Parathyroid adenoma (tissue), 2 donors: ENCODE measurements around the gene VSTM2A.

ENCODE experiments used
- H2AFZ ChIP-seq: fragments of 300-600 bp; sonication (generic); one replicate; pipeline ENCODE4 v1.7.0; 2017; ENCODE audit warnings: antibody characterized with exemption, mild to moderate bottlenecking
- H3K27ac ChIP-seq: fragments of 300-600 bp; sonication (generic); one replicate; pipeline ENCODE4 v1.7.0; 2017
- H3K27me3 ChIP-seq: fragments of 300-600 bp; sonication (generic); one replicate; pipeline ENCODE4 v1.7.0; 2017; ENCODE audit warnings: low read length; ENCODE audit not compliant: control insufficient read depth, insufficient read depth
- H3K36me3 ChIP-seq: fragments of 300-600 bp; sonication (generic); one replicate; pipeline ENCODE4 v1.7.0; 2017; ENCODE audit warnings: low read length; ENCODE audit not compliant: control insufficient read depth, insufficient read depth
- H3K4me1 ChIP-seq: fragments of 300-600 bp; sonication (generic); one replicate; pipeline ENCODE4 v1.7.0; 2017; ENCODE audit warnings: control low read depth
- H3K4me2 ChIP-seq: fragments of 300-600 bp; sonication (generic); one replicate; pipeline ENCODE4 v1.7.0; 2017; ENCODE audit warnings: low read length
- H3K4me3 ChIP-seq: fragments of 300-600 bp; sonication (generic); one replicate; pipeline ENCODE4 v1.7.0; 2017; ENCODE audit warnings: low read depth, low read length
- H3K79me2 ChIP-seq: fragments of 300-600 bp; sonication (generic); one replicate; pipeline ENCODE4 v1.7.0; 2017; ENCODE audit warnings: control low read depth
- H3K9ac ChIP-seq: fragments of 300-600 bp; sonication (generic); one replicate; pipeline ENCODE4 v1.7.0; 2017; ENCODE audit warnings: mild to moderate bottlenecking
- H3K9me3 ChIP-seq: fragments of 300-600 bp; sonication (generic); one replicate; pipeline ENCODE4 v1.7.0; 2017; ENCODE audit warnings: low read length; ENCODE audit not compliant: control insufficient read depth
- TF ChIP-seq, protein P1 (sequence below): fragments of 300-600 bp; sonication (generic); IDR thresholded peaks from one replicate; pipeline ENCODE4 v1.7.0; 2017; ENCODE audit warnings: antibody characterized with exemption, mild to moderate bottlenecking
- donor health status: primary hyperparathyroidism.

VSTM2A gene

DNA sequence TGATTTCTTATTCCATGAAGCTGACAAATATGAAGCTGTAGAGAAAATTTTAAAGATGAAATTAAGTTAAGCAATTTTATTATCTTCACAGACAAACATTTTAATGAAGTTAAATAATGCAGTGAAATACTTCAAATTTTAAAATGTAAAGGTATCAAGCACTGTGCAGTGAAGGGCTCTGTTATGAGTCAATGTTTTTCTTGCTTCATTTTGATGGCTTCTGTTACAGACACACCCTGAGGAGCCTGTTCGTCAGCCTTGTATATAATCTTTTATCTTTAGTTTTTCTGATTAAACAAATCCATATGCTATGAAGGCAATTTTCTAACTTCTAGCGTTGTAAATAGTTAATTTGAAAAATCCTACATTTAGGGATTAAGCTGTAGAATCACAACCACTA, 18.5 kb downstream of the VSTM2A start:
- Histone ChIP-seq H3K4me3 (no peak overlapping the region), H3K27me3 (peaks cover 3% of the 10 kb centered on the region), H3K79me2 (no peaks in the 10 kb centered on the region), H2AFZ (no peak overlapping the region), H3K27ac (no peak overlapping the region), H3K9me3 (no peaks in the 10 kb centered on the region), H3K4me2 (no peak overlapping the region), H3K36me3 (no peaks in the 10 kb centered on the region), H3K4me1 (no peaks in the 10 kb centered on the region), H3K9ac (no peak overlapping the region)
- TF ChIP-seq, protein P1, sequence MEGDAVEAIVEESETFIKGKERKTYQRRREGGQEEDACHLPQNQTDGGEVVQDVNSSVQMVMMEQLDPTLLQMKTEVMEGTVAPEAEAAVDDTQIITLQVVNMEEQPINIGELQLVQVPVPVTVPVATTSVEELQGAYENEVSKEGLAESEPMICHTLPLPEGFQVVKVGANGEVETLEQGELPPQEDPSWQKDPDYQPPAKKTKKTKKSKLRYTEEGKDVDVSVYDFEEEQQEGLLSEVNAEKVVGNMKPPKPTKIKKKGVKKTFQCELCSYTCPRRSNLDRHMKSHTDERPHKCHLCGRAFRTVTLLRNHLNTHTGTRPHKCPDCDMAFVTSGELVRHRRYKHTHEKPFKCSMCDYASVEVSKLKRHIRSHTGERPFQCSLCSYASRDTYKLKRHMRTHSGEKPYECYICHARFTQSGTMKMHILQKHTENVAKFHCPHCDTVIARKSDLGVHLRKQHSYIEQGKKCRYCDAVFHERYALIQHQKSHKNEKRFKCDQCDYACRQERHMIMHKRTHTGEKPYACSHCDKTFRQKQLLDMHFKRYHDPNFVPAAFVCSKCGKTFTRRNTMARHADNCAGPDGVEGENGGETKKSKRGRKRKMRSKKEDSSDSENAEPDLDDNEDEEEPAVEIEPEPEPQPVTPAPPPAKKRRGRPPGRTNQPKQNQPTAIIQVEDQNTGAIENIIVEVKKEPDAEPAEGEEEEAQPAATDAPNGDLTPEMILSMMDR, result no peak

DNA sequence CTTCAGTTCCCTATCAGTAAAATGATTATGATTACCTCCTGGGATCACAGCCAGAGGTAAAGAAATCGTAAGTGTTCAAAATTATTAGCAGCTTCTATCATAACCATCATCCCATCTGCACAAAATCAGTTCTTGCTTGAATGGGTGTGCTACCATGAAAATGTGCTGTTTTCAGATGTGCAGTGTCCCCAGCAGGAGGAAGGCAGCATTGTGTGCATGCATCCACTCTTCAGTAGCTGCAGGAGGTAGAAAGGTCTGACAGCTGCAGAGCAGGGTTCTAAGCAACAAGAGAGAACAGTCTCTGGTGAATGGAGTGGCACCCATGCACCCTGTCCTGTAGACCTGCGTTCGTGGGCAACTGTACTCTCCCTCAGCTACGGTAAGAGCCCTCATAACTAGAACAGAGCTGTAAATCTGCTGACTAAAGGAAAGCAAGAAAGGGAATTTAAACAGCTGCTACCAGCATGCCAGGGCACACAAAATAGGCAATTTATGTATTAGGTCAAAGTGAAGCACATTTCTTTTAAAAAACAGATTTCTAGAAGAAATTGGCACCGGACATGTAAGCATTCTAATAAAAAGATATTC, 21.2 kb downstream of the VSTM2A start:
- Histone ChIP-seq H3K27me3 (peaks cover 3% of the 10 kb centered on the region), H3K9ac (no peak overlapping the region), H3K36me3 (no peaks in the 10 kb centered on the region), H3K4me1 (no peaks in the 10 kb centered on the region), H3K27ac (no peak overlapping the region), H2AFZ (no peak overlapping the region), H3K9me3 (no peaks in the 10 kb centered on the region), H3K4me2 (no peak overlapping the region), H3K4me3 (no peak overlapping the region), H3K79me2 (no peaks in the 10 kb centered on the region)
- TF ChIP-seq, protein P1, result no peak

DNA sequence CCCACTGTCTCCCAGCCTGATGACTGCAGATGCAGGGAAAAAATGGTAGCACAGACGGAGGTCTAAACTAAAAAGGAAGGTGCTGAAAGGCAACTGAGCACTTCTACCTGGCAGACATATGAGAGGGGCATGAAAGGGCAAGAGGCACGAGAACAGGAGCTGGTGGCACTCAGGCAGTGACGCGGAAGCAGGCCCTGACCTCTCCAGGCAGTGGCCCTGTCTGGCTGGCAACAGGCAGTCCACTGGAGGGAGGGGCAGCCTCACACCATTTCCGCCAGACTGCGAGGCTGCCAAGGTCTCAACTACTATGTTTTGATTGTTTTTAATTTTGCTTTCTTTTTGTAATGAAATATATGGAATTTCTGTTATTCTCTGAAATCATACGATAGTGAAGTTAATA, 23.3 kb downstream of the VSTM2A start:
- no peak overlapping the region for H3K27ac ChIP-seq
- H3K9ac ChIP-seq, result no peak overlapping the region
- no peak overlapping the region for H2AFZ ChIP-seq
- H3K36me3 ChIP-seq, result no peaks in the 10 kb centered on the region
- no peak overlapping the region for H3K4me2 ChIP-seq
- H3K27me3 ChIP-seq, result peaks cover 3% of the 10 kb centered on the region
- TF ChIP-seq, protein P1, result no peak
- H3K4me1 ChIP-seq, result no peaks in the 10 kb centered on the region
- no peak overlapping the region for H3K4me3 ChIP-seq
- H3K79me2 ChIP-seq, result no peaks in the 10 kb centered on the region
- no peaks in the 10 kb centered on the region for H3K9me3 ChIP-seq

DNA sequence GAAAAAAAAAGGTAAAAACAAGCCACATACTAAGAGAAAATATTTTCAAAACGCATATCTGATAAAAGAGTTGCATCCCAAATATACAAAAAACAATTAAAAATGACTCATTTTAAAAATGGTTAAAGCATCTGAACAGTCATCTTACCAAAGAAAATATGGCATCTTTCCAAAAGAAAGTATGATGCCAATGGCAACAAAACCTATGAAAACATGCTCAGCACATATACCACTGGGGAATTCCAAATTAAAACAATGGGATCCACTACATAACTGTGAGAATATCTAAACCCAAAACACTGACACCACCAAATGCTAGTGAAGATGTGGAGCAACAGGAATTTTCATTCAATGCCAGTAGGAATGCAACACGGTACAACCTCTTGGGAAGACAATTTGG, 39.3 kb downstream of the VSTM2A start:
- TF ChIP-seq, protein P1, result no peak
- H3K79me2 ChIP-seq, result no peaks in the 10 kb centered on the region
- no peak overlapping the region for H3K4me2 ChIP-seq
- H3K27me3 ChIP-seq, result no peaks in the 10 kb centered on the region
- H3K4me3 ChIP-seq, result no peak overlapping the region
- no peak overlapping the region for H2AFZ ChIP-seq
- no peaks in the 10 kb centered on the region for H3K36me3 ChIP-seq
- H3K27ac ChIP-seq, result no peak overlapping the region
- H3K9ac ChIP-seq, result no peak overlapping the region
- no peaks in the 10 kb centered on the region for H3K9me3 ChIP-seq
- H3K4me1 ChIP-seq, result no peaks in the 10 kb centered on the region
